Measurements from ENCODE around the gene ERCC1. TPM values are rescaled to one million over a fixed set of nuclear protein-coding genes. Genes with fewer than 3 reads are reported as not detected.

The ERCC1 gene
- total RNA-seq, 1 experiment from 2014 or later: 103 TPM

- Histone ChIP-seq H3K27ac (ENCODE audit: low read depth, low read length) (no peak overlapping the region), H2AFZ (ENCODE audit: low read depth, low read length, poor library complexity, severe bottlenecking) (no peak overlapping the region), H3K9me3 (ENCODE audit: control insufficient read depth in 1 of 2, insufficient read depth in 1 of 2, low read depth in 1 of 2, low read length in 2 of 2) (no peaks in the 10 kb centered on the region), H3K9me2 (ENCODE audit: insufficient read depth) (no peaks in the 10 kb centered on the region), H3K4me3 (replicated peaks in 1 of 2; ENCODE audit: low read depth in 1 of 2, low read length in 2 of 2) (no peak overlapping the region), H3K36me3 (ENCODE audit: control insufficient read depth in 1 of 2, insufficient read depth in 2 of 2, low read length in 2 of 2) (no peaks in the 10 kb centered on the region), H4K20me1 (ENCODE audit: insufficient read depth) (no peaks in the 10 kb centered on the region; the same call in 1 of the 2 replicates), H3K9ac (ENCODE audit: low read length) (0 out of 2 replicates have a peak overlapping the region, but pooled peaks have one; percentile 9), H3K79me2 (ENCODE audit: insufficient read depth, low read length) (peaks cover 15% of the 10 kb centered on the region; the same call in 1 of the 2 replicates), H3K27me3 (ENCODE audit: insufficient read depth, low read length) (no peaks in the 10 kb centered on the region), H3K4me2 (ENCODE audit: low read length) (peak overlapping the region; percentile 16; the same call in 1 of the 2 replicates), H3K4me1 (ENCODE audit: control insufficient read depth in 1 of 2, insufficient read depth in 2 of 2, low read length in 2 of 2) (peaks cover 2 to 37% of the 10 kb centered on the region in 2 experiments)
- ATAC-seq: no peak
- TF ChIP-seq SIN3A (IDR thresholded peaks at IDR 0.05; ENCODE audit: low read depth) (no peak), CTCF (IDR thresholded peaks at IDR 0.05 in 2 of 3, conservative IDR thresholded peaks at IDR 0.05 in 1 of 3; ENCODE audit: borderline replicate concordance in 1 of 3, insufficient read depth in 1 of 3, low read depth in 2 of 3, low read length in 2 of 3) (peak in 1 of 3 experiments; percentile 20; a peak in 1 of 6 replicates)
- no TSS peak for BruUV-seq (replicated peaks)
- ChIA-PET POLR2A (interaction anchor here (5.4 kb wide), 1 partner anchor 9 kb away, joined by 72 read pairs; no protein-coding TSS in a partner anchor), RAD21 (ENCODE audit: low non-redundant PET in 1 of 2, low total read pairs in 2 of 2, uncharacterized antibody in 2 of 2, unreplicated experiment in 2 of 2) (no interaction called here), CTCF (no interaction called here)
- DNase-seq (ENCODE audit: low read depth, low spot score): no peak
- intact Hi-C loops (cut with micrococcal nuclease): no loop called here
Measured at GRCh38 chr19:45464852-45465441, 41.2 kb upstream of the ERCC1 start.

DNA sequence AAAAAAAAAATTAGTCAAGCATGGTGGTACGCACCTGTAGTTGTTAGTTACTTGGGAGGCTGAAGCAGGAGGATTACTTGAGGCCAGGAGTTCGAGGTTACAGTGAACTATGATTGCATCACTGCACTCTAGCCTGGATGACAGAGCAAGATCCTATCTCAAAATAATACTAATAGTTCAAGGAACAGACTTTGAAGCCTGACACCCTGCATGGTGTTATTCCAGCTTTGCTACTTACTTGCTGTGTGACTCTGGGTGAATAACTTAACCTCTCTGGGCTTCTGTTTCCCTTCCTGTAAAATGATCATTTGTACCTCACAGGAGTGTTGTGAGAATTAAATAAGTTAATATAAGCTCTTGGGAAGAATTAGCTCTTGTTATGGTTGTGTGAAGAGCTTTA lies 40.6 kb upstream of the ERCC1 start:
- Histone ChIP-seq H3K36me3 (ENCODE audit: control insufficient read depth in 1 of 2, insufficient read depth in 2 of 2, low read length in 2 of 2) (no peaks in the 10 kb centered on the region), H3K9ac (ENCODE audit: low read length) (no peak overlapping the region), H3K4me2 (ENCODE audit: low read length) (no peak overlapping the region), H3K9me2 (ENCODE audit: insufficient read depth) (no peaks in the 10 kb centered on the region), H3K9me3 (ENCODE audit: control insufficient read depth in 1 of 2, insufficient read depth in 1 of 2, low read depth in 1 of 2, low read length in 2 of 2) (no peaks in the 10 kb centered on the region), H3K27ac (ENCODE audit: low read depth, low read length) (no peak overlapping the region), H3K4me1 (ENCODE audit: control insufficient read depth in 1 of 2, insufficient read depth in 2 of 2, low read length in 2 of 2) (peaks cover 0 to 32% of the 10 kb centered on the region in 2 experiments; a peak in 2 of 4 replicates), H4K20me1 (ENCODE audit: insufficient read depth) (no peaks in the 10 kb centered on the region; the same call in 1 of the 2 replicates), H3K27me3 (ENCODE audit: insufficient read depth, low read length) (no peaks in the 10 kb centered on the region), H2AFZ (ENCODE audit: low read depth, low read length, poor library complexity, severe bottlenecking) (no peak overlapping the region), H3K4me3 (replicated peaks in 1 of 2; ENCODE audit: low read depth in 1 of 2, low read length in 2 of 2) (no peak overlapping the region), H3K79me2 (ENCODE audit: insufficient read depth, low read length) (peaks cover 8% of the 10 kb centered on the region; the same call in 1 of the 2 replicates)
- intact Hi-C loops (cut with micrococcal nuclease): no loop called here
- TF ChIP-seq TCF7L2 (IDR thresholded peaks at IDR 0.05; ENCODE audit: borderline replicate concordance, extremely low read depth, insufficient read depth, insufficient read length) (no peak), SRF (IDR thresholded peaks at IDR 0.05; ENCODE audit: low read depth) (no peak), YY1 (IDR thresholded peaks at IDR 0.05; ENCODE audit: extremely low read depth, insufficient replicate concordance, low read depth, low read length) (no peak), SIN3A (IDR thresholded peaks at IDR 0.05; ENCODE audit: low read depth) (no peak), SP1 (IDR thresholded peaks at IDR 0.05; ENCODE audit: low read depth) (no peak), POLR2A (IDR thresholded peaks at IDR 0.05; ENCODE audit: borderline replicate concordance, extremely low read depth, insufficient read depth, insufficient read length) (no peak), ELF1 (IDR thresholded peaks at IDR 0.05; ENCODE audit: borderline replicate concordance, low read depth) (no peak), FOSL1 (IDR thresholded peaks at IDR 0.05; ENCODE audit: low read depth) (no peak), ZNF274 (IDR thresholded peaks at IDR 0.05; ENCODE audit: low read depth, low read length) (no peak)
- DNase-seq (ENCODE audit: low read depth, low spot score) (no peak), ATAC-seq (no peak)
- CTCF ChIA-PET: no interaction called here
- no TSS peak for BruUV-seq (replicated peaks)
- POLR2A ChIA-PET: no interaction called here
- RAD21 ChIA-PET (ENCODE audit: low non-redundant PET in 1 of 2, low total read pairs in 2 of 2, uncharacterized antibody in 2 of 2, unreplicated experiment in 2 of 2): no interaction called here
